Ecto neural progenitor cell (in vitro differentiated cells): ENCODE measurements around the gene APLP1.

Experiments used
- DNase-seq: peaks from one replicate; pipeline ENCODE4 v3.0.0-alpha.2; 2018; ENCODE audit warnings: low spot score

APLP1 gene

DNA sequence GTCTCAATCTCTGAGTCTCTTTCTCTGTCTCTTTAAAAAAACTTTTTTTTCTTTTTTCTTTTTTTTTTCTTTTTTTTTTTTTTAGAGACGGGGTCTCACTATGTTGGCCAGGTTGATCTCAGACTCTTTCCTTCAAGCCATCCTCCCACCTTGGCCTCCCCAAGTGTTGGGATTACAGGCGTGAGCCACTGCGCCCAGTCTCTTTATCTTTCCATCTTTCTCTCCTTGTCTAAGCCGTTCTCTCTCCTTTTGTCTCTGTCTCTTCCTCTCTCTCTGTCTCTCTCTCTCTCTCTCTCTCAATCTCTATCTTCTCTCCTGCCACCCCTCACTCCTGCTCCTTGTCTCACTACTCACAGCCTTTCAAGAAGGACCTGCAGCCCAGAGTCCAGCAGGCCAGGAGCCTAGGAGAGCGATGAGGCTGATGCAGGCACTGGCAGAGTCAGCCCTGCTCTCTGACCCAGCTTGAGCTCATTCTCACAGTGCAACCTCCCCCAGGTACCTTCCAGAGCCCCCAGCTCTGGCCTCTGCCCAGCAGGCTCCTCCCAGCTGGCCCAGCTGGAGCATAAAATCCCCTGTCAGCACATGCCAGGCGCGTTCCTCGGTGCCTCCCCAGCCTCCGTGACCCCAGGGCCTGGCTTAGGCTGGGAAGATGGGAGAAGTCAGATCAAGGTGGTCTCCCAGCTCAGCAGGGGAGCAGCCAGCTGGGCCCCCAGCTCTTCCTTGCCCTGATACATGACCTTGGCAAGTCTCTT lies 16.2 kb upstream of the APLP1 start, which contains the start of gene NPHS1:
Gene NPHS1, minus strand, starts transcription at position 476 of the 752 bp plus-strand sequence. CDS start 667 bp downstream, outside the sequence.
- no peak for DNase-seq

DNA sequence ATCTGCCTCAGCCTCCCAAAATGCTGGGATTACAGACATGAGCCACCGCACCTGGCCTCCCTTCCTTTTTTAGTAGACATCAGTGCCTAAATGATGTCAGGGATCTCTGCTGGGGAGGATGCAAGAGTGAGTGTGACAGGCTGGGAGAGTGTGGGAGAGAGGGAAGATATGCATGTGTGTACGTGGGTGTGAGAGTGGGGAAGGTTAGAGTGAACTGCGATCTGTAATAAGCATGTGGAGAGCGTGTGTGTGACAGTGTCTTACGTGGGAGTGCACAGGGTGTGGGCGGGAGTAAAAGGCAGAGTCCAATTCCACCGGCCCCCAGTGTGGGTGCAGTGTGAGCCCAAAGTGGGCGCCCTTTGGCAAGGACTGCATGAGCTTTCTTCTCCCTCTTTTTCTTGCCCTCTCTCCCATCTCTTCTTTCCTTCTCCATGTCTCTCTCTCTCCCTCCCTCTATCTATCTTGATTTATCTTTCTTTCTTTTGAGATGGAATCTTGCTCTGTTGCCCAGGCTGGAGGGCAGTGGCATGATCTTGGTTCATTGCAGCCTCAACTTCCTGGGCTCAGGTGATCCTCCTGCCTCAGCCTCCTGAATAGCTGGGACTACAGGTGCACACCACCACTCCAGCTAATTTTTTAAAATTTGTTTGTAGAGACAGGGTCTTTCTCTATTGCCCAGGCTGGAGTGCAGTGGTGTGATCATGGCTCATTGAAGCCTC lies 15.2 kb upstream of the APLP1 start:
- no peak for DNase-seq

DNA sequence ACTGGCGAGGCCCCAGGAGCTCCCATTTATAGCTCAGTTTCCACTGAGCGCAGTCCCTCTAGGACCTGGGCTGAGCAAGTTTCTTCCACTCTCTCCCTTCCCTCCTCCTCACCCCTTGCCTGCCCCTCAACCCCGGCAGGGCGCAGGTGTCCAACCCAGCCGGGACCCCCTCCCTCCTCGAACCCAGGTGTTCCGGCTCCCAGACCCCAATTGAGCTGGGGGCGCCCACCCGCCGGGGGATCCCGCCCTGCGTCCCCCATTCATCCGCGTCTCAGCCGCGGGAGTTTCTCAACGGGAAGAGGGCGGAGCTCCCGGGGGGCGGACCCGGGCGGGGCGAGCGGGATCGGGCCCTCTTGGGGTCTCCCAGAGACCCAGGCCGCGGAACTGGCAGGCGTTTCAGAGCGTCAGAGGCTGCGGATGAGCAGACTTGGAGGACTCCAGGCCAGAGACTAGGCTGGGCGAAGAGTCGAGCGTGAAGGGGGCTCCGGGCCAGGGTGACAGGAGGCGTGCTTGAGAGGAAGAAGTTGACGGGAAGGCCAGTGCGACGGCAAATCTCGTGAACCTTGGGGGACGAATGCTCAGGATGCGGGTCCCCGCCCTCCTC lies 11.7 kb upstream of the APLP1 start, which contains the start of gene KIRREL2:
Gene KIRREL2, plus strand, starts transcription at position 366 of the 604 bp plus-strand sequence. Its CDS starts 209 bp downstream, at position 575.
- DNase-seq: peak; percentile 86

DNA sequence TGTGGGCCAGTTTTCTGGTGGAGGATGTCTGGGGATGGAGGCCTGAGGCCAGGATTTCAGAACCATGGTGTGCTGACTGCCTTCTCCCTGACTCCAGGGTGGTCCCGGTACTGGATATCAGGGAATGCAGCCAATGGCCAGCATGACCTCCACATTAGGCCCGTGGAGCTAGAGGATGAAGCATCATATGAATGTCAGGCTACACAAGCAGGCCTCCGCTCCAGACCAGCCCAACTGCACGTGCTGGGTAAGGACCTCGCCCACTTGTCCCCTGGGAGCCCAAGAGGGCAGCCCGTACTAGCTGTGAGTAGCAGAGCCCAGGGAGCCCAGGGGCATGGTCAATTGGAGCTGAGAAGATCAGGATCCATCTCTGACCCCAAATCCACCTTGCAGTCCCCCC lies 10.1 kb upstream of the APLP1 start:
- no peak for DNase-seq

DNA sequence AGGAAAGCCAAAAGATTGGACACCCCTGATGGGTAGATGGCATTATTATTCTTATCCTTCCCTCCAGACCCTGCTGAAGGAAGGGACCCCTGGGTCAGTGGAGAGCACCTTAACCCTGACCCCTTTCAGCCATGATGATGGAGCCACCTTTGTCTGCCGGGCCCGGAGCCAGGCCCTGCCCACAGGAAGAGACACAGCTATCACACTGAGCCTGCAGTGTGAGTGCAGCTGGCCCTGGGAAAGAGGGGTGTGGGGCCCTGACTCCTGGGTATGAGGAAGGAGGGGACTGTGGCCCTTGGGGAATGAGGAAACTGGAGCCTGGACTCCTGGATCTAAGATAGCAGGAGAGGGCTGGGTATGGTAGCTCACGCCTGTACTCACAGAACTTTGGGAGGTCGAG lies 9.0 kb upstream of the APLP1 start:
- no peak for DNase-seq

DNA sequence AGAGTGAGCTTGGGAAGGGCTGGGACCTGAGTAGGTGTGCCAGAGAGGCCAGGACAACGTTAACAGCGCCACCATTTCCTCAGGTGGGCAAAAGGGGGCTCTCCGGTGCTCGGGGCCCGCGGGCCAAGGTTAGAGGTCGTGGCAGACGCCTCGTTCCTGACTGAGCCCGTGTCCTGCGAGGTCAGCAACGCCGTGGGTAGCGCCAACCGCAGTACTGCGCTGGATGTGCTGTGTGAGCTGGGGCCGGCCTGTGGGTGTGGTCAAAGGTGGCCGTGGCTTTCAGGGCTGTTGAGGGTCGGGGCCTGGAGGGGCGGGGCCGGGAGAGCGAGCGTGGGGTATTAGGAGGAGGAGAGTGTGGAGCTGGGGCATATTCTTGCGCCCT lies 7.9 kb upstream of the APLP1 start:
- no peak for DNase-seq

DNA sequence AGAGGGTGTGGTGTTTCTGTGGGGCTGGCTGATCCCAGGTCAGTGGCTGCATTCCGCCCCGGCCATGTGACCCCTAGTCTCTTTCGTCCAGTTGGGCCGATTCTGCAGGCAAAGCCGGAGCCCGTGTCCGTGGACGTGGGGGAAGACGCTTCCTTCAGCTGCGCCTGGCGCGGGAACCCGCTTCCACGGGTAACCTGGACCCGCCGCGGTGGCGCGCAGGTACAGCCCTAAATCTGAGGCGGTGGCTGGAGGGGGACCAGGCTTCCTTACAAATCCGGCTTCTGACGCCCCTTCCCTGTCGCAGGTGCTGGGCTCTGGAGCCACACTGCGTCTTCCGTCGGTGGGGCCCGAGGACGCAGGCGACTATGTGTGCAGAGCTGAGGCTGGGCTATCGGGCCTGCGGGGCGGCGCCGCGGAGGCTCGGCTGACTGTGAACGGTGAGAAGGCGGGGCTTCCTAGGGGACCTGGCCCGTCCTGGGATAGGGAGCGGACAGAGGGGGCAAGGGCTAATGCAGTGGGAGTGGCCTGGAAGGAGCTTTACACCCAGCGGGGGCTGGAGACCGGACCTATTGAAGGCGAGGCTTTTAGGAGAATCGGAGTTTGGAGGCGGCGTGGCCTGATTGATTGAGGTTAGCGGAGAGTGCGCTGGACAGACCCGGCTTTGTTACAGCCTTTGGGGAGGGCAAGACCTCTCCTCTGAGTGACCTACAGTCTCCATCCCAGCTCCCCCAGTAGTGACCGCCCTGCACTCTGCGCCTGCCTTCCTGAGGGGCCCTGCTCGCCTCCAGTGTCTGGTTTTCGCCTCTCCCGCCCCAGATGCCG lies 7.3 kb upstream of the APLP1 start:
- peak; percentile 94 for DNase-seq

DNA sequence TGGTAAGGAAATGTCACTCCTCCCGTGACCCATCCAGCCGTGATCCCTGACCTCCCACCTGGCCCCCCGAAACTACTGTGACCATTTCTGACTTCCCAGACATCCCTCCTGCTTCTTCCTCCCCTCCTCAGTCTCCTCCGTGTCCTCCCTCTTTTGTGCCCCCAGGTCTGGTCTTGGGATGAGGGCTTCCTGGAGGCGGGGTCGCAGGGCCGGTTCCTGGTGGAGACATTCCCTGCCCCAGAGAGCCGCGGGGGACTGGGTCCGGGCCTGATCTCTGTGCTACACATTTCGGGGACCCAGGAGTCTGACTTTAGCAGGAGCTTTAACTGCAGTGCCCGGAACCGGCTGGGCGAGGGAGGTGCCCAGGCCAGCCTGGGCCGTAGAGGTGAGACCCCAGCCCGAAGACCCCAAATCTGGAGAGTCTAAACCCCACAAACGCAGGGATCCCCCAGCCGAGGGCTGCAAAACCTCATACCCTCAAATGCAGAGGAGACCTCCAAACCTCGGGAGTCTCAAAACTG lies 6.7 kb upstream of the APLP1 start:
- no peak for DNase-seq

DNA sequence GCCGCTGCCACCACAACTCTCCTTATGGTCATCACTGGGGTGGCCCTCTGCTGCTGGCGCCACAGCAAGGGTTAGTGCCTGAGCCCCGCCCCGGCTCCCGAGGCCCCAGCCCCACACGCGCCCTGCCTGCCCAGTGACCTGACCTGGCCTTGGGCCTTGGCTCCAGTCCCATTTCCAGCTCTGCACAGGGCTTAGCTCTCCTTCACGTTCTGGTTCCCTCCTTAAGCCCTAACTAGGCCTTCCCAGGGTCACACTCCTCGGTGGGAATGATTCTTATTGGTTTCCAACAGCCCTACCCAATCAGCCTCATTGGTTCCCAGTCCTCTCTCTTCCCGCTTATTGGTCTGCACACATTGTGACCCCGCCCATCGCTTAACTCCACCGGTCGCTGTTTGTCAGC lies 5.8 kb upstream of the APLP1 start:
- DNase-seq: no peak

DNA sequence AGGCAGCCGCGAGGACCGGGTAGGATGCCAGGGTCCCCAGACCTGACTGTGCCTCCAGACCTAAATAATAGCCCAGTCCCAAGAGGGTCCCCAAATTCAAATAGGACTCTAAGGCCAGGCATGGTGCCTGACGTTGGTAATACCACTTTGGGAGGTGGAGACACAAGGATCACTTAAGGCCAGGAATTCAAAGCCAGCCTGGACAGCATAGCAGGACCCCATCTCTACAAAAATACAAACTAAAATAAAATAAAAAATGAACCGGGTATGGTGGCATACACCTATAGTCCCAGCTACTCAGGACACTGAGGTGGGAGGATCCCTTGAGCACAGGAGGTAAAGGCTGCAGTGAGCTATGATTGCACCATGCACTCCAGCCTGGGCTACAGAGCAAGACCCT lies 5.4 kb upstream of the APLP1 start:
- DNase-seq: no peak

DNA sequence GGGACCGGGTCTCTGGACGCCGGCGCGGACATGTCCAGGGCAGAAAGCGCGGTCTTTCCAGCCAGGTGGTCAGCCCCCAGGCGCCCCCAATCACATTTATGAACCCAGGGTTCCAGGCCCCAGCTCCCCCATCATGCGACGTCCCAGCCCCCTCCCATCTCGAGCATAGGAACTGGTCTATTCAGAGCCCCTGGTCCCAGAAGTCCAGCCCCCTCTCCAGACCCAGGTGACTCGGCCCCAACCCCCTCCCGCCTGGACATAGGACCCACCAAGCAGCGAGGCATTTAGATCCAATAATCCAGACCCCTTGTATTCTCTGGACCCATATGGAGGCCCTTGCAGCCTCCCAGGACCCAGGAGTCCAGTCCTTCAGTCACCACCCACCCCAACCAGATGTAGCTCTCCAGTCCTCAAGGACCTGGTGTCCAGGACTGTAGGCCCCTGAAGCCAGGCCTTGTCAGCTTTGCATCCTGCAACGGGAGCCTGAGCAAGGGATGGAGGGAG lies 501 bp downstream of the APLP1 start:
- no peak for DNase-seq

DNA sequence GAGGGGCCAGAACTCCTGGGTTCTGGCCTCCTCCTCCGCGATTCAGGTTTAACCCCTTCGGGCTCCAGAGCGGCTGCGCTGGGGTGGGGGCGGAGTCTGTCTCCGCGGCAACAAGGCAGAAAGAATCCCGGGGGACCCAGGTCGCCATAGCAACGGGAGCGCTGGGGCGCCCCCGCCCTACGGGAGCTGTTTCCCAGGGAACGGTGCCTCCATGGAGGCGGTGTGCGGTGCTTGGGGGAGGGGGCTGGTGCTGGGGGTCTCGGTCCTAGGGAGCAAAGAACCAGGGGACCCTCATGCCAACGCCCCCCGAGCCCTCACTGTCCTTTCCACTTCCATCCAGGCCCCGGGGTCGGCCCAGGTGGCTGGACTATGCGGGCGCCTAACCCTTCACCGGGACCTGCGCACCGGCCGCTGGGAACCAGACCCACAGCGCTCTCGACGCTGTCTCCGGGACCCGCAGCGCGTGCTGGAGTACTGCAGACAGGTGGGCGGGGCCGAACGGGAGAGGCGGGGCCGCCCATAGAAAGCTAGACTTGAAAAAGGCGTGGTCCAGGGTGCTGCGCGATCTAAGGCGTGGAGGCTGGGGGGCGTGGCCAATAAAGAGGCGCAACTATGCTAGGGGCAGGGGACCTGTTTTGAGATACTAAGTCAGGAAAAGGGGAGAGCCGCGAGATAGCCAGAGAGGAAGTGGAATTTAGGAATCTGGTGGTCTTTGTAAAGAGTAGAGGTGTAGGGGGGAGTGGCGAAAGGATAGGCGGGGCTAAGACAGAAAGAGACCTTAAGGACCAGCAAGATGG lies 1.2 kb downstream of the APLP1 start:
- DNase-seq: peak; percentile 95

DNA sequence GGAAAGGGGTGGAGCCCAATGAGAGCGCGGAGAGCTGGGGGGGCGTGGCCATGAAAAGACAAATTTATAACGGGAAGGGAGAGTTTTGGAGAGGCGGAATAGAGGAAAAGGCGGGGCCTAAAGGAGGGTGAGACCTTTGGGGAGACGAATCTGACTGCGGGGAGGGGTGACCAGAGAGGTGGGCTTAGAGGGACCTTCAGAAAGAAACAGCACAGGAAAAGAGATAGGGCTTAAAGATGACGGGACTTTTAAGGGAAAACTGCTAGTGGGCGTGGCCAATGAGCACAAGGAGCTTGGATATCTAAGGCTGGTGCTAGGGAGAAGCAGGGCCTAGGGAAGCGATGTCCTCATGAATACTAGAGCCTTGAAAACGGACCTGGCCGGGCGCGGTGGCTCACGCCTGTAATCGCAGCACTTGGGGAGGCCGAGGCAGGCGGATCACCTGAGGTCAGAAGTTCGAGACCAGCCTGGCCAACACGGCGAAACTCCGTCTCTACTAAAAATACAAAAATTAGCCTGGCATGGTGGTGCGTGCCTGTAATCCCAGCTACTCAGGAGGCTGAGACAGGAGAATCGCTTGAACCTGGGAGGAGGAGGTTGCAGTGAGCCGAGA lies 1.9 kb downstream of the APLP1 start:
- DNase-seq: peak; percentile 91

DNA sequence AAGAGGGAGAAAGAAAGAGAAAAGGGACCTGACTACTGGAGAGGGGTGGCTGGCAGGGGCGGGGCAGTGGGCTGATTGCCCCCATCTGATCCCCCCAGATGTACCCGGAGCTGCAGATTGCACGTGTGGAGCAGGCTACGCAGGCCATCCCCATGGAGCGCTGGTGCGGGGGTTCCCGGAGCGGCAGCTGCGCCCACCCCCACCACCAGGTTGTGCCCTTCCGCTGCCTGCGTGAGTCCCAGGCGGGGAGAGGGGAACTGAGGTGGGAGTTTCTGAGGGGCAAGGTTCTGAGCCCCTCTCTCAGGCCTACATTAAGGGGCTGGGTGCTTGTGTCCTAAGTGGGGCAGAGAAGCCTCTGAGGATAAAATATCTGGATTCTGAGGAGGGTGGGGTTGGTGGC lies 2.4 kb downstream of the APLP1 start:
- DNase-seq: no peak

DNA sequence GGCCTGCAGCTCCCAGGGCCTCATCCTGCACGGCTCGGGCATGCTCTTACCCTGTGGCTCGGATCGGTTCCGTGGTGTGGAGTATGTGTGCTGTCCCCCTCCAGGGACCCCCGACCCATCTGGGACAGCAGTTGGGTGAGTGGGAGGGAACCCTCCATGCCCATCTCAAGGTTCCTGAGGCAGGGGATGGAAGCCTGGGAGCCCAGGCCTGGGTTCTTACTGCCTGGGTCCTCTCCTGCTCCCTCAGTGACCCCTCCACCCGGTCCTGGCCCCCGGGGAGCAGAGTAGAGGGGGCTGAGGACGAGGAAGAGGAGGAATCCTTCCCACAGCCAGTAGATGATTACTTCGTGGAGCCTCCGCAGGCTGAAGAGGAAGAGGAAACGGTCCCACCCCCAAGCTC lies 3.2 kb downstream of the APLP1 start:
- DNase-seq: no peak

DNA sequence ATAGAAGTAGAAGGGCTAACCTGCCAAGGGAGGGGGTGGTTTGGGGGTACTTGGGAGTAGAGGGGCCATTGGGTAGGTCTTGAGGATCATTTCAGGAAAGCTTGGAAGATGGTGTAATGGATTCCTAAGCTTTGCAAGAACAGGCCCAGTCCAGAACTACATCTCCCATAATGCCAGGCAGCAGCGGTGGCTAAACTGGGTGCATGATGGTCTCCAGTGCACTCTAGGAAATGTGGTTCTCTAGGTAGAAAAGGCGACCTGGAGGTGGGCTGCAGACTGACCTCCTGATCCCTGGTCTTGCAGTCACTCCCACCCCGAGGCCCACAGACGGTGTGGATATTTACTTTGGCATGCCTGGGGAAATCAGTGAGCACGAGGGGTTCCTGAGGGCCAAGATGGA lies 3.8 kb downstream of the APLP1 start:
- DNase-seq: no peak

DNA sequence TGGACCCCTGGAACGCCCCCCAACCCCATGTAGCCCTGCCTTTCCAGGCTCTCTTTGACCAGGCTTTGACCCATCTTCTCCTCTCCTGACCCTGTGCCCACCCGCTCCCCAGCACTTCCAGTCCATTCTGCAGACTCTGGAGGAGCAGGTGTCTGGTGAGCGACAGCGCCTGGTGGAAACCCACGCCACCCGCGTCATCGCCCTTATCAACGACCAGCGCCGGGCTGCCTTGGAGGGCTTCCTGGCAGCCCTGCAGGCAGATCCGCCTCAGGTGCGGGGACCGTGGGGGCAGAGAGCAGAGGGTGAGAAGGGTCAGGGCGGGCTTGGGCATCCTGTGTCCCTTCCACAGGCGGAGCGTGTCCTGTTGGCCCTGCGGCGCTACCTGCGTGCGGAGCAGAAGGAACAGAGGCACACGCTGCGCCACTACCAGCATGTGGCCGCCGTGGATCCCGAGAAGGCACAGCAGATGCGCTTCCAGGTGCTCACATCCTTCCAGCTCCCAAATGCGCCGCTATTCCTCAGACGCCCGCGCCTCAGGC lies 6.1 kb downstream of the APLP1 start:
- no peak for DNase-seq

DNA sequence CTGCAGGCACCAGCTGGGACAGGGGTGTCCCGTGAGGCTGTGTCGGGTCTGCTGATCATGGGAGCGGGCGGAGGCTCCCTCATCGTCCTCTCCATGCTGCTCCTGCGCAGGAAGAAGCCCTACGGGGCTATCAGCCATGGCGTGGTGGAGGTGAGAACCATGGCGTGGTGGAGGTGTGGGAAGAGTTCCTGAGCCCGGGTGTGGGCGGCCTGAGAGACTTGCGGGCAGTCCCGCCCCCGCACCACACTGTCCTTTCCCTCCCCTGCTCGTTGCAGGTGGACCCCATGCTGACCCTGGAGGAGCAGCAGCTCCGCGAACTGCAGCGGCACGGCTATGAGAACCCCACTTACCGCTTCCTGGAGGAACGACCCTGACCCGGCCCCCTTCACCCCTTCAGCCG lies 10.7 kb downstream of the APLP1 start:
- DNase-seq: no peak

DNA sequence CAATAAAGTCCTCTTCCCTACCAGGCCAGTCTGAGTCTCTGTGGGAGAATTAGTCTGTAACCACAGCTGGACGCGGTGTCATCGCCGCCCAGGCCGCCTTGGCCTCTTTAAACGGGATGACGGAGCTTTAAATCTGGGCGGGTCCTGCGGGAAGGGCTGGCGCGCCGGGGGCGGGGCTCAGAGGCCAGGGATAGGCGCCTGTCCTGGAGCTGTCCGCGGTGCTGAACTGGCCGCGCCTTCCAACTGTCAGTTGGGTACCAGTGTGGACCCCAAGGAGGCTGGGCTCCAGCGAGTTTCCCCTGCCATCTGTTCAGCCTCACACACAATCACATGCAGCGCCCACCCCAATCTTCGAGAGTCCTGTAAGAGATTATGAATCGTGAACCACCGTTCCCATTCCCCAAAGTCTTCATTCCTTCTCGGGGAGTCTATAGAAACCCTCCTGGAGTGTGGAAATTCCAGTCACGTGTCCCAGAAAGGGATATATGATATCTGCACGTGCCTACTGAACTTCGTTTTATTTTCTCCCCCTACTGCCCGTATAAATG lies 11.5 kb downstream of the APLP1 start:
- DNase-seq: peak; percentile 96
